ENCODE data around the gene WNT4.

The WNT4 gene

DNA sequence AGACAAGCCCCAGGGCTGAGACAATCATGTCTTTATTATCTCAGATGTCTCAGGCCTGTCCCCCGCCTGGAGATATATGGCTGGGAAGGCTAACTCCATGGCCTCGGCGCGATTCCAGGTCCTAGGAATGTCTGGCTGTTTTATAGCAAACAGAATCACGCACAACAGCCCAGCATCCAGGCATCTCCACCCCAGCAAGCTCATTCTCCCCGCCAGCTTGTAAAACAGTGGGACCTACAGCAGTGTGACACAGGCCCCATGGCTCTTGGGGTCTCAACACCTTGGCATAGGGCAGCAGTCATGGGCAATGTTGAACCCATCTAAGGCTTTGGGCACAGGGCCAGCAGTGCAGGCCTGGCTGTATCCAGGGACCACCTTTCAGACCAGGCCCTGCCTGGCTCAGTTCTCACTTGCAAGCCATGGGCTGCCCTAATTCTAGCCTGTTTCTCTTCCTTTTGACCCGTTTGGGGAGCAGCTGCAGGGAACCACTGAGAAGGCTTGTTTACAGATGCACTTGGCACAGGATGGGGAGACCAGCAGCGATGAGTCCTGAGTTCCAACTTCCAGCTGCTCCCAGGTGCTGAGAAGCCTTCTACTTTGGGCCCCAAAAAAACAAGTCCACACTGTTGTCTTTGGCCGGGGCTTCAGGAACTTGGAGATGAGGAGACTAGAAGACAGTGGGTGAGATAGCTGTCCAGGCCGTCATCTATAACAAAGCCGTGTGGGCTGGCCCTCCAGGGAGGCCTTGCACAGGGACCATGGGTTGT lies 34.4 kb downstream of the WNT4 start:
- Histone ChIP-seq H3K4me3 (ENCODE audit: low read depth in 1 of 2, low read length in 1 of 2) (no peak overlapping the region), H3K27me3 (no peaks in the 10 kb centered on the region), H3K4me1 (ENCODE audit: control insufficient read depth in 1 of 2, insufficient read depth in 1 of 2, low read depth in 1 of 2, low read length in 1 of 2) (no peaks in the 10 kb centered on the region), H3K27ac (no peak overlapping the region), H3K9me3 (no peaks in the 10 kb centered on the region), H3K36me3 (peaks cover 65% of the 10 kb centered on the region)
- TF ChIP-seq, protein P1, sequence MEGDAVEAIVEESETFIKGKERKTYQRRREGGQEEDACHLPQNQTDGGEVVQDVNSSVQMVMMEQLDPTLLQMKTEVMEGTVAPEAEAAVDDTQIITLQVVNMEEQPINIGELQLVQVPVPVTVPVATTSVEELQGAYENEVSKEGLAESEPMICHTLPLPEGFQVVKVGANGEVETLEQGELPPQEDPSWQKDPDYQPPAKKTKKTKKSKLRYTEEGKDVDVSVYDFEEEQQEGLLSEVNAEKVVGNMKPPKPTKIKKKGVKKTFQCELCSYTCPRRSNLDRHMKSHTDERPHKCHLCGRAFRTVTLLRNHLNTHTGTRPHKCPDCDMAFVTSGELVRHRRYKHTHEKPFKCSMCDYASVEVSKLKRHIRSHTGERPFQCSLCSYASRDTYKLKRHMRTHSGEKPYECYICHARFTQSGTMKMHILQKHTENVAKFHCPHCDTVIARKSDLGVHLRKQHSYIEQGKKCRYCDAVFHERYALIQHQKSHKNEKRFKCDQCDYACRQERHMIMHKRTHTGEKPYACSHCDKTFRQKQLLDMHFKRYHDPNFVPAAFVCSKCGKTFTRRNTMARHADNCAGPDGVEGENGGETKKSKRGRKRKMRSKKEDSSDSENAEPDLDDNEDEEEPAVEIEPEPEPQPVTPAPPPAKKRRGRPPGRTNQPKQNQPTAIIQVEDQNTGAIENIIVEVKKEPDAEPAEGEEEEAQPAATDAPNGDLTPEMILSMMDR (IDR thresholded peaks at IDR 0.05): no peak

DNA sequence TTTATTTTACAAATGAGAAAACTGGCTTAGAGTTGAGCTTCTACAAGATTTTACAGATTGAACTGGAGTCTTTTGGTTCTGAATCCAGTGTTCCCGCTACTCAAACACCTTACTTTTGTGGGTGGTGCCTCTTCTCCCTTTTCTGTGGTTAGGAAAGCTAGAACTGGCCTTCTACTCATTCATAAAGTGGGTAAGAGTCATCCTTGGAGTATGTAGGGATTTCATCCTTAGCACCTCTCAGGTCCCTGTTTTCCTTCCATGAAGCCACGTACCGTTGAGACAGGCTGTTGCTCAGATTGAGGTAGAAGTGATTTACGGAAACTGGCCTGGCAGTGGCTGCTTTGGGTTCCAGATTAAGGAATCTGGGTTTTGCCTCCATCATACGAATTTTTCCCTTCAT lies 35.8 kb downstream of the WNT4 start:
- H3K4me3 ChIP-seq (ENCODE audit: low read depth in 1 of 2, low read length in 1 of 2): no peak overlapping the region
- no peaks in the 10 kb centered on the region for H3K27me3 ChIP-seq
- no peaks in the 10 kb centered on the region for H3K4me1 ChIP-seq (ENCODE audit: control insufficient read depth in 1 of 2, insufficient read depth in 1 of 2, low read depth in 1 of 2, low read length in 1 of 2)
- no peaks in the 10 kb centered on the region for H3K9me3 ChIP-seq
- peaks cover 62% of the 10 kb centered on the region for H3K36me3 ChIP-seq
- TF ChIP-seq, protein P1 (IDR thresholded peaks at IDR 0.05): no peak
- peak overlapping the region; percentile 26 for H3K27ac ChIP-seq

DNA sequence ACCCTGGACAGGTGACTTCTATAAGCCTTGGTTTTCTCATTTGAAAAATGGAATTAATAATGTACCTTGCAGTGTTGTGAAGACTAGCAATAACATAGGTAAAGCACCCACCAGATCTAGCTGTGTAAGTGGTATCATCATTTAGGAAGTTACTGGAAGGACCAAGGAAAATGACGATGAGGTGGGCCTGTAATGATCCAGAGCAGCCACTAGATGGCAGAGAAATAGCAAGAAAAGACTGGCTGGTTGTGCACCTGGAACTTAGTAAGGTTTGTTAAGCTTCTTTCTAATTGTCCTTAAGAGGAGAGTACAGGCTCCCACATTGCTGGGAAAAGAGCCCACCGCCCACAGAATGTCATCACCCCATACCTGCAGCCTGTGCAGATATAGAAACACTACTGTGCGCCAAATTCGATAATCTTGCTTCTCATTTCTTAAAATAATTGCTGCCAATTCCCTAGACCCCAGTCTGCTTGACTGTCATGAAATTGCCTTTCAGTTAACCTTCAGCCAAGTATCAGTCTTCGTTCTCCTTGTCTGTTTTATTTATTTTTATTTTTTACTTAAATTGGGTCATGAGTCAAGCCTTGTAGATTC lies 37.2 kb downstream of the WNT4 start:
- TF ChIP-seq, protein P1 (IDR thresholded peaks at IDR 0.05): peak; percentile 71

DNA sequence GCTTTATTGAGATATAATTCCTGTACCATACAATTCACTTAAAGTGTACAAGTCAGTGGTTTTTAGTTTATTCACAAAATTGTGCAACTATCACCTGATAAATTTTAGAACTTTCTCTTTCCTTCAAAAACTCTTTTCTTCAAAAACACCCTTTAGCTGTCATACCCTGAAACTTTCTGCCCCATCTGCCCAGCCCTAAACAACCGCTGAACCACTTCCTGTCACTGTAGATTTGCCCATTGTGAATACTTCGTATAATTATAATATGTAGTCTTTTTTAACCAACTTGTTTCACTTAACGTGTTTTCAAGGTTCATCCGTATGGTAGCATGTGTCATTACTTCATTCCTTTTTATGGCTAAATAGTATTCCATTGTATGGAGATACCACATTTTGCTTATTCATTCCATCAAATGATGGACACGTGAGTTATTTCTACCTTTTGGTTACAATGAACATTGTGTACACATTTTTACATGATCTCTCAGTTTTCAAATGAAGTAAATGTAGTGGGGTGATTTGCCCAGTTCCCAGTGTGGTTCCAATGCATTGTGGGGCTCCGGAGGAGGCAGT lies 37.9 kb downstream of the WNT4 start:
- Histone ChIP-seq H3K27me3 (no peaks in the 10 kb centered on the region), H3K4me1 (ENCODE audit: control insufficient read depth in 1 of 2, insufficient read depth in 1 of 2, low read depth in 1 of 2, low read length in 1 of 2) (no peaks in the 10 kb centered on the region), H3K36me3 (peaks cover 66% of the 10 kb centered on the region), H3K4me3 (ENCODE audit: low read depth in 1 of 2, low read length in 1 of 2) (no peak overlapping the region), H3K27ac (peak overlapping the region; percentile 3), H3K9me3 (no peaks in the 10 kb centered on the region)
- TF ChIP-seq, protein P1 (IDR thresholded peaks at IDR 0.05): no peak

More for the DNA sequence above, 37.2 kb downstream of the WNT4 start:
- Histone ChIP-seq H3K27ac (peak overlapping the region; percentile 1), H3K4me1 (ENCODE audit: control insufficient read depth in 1 of 2, insufficient read depth in 1 of 2, low read depth in 1 of 2, low read length in 1 of 2) (no peaks in the 10 kb centered on the region), H3K27me3 (no peaks in the 10 kb centered on the region), H3K4me3 (ENCODE audit: low read depth in 1 of 2, low read length in 1 of 2) (no peak overlapping the region), H3K9me3 (no peaks in the 10 kb centered on the region), H3K36me3 (peaks cover 58% of the 10 kb centered on the region)

DNA sequence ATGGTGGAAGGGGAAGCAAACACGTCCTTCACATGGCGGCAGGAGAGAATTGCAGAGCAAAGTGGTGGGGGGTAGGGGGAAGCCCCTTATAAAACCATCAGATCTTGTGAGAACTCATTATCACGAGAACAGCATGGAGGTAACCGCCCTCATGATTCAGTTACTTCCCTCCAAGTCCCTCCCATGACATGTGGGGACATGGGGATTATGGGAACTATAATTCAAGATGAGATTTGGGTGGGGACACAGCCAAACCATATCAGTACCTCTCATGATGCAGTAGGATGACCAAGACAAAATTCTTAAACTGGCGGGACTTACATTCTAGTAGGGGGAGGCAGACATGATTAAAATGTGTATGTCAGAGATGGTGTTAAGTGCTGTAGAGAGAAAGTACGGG lies 38.8 kb downstream of the WNT4 start:
- H3K27ac ChIP-seq: peak overlapping the region; percentile 3
- H3K27me3 ChIP-seq: no peaks in the 10 kb centered on the region
- TF ChIP-seq, protein P1 (IDR thresholded peaks at IDR 0.05): no peak
- H3K4me3 ChIP-seq (ENCODE audit: low read depth in 1 of 2, low read length in 1 of 2): no peak overlapping the region
- H3K4me1 ChIP-seq (ENCODE audit: control insufficient read depth in 1 of 2, insufficient read depth in 1 of 2, low read depth in 1 of 2, low read length in 1 of 2): no peaks in the 10 kb centered on the region
- peaks cover 66% of the 10 kb centered on the region for H3K36me3 ChIP-seq
- no peaks in the 10 kb centered on the region for H3K9me3 ChIP-seq
